HepG2 (cell line): ENCODE measurements around the gene PPM1H.

Experiments
- TF ChIP-seq, protein P1 (sequence below): sonication (generic); formaldehyde crosslinking; IDR thresholded peaks from one replicate; pipeline ENCODE4 v1.5.1; 2020; ENCODE audit warnings: mild to moderate bottlenecking, missing genetic modification reagents; ENCODE audit errors: not compliant biosample characterization
- TF ChIP-seq, protein P2 (sequence below): sonication (generic); formaldehyde crosslinking; IDR thresholded peaks from 2 replicates; pipeline ENCODE4 v1.5.0; 2020; ENCODE audit warnings: mild to moderate bottlenecking, missing genetic modification reagents, moderate library complexity

DNA sequence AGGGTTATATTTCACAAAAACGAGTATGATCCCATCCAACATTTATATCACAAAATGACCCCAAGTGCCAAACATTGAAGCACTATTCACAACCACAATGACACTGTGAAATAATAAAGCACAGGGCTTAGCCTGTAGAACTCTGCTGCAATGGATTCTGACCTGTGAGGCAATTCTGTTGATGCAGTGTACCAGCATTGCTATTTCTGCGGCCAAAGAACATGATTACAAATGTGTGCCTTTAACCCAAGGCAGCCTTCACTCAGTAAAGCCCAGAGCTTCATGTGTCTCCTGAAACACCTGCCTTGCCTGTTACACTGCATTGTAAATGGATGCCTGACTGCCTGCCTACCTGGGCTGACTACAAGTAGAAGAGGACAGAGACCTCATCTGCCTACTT is 158.0 kb downstream of the PPM1H start:
- TF ChIP-seq, protein P1, sequence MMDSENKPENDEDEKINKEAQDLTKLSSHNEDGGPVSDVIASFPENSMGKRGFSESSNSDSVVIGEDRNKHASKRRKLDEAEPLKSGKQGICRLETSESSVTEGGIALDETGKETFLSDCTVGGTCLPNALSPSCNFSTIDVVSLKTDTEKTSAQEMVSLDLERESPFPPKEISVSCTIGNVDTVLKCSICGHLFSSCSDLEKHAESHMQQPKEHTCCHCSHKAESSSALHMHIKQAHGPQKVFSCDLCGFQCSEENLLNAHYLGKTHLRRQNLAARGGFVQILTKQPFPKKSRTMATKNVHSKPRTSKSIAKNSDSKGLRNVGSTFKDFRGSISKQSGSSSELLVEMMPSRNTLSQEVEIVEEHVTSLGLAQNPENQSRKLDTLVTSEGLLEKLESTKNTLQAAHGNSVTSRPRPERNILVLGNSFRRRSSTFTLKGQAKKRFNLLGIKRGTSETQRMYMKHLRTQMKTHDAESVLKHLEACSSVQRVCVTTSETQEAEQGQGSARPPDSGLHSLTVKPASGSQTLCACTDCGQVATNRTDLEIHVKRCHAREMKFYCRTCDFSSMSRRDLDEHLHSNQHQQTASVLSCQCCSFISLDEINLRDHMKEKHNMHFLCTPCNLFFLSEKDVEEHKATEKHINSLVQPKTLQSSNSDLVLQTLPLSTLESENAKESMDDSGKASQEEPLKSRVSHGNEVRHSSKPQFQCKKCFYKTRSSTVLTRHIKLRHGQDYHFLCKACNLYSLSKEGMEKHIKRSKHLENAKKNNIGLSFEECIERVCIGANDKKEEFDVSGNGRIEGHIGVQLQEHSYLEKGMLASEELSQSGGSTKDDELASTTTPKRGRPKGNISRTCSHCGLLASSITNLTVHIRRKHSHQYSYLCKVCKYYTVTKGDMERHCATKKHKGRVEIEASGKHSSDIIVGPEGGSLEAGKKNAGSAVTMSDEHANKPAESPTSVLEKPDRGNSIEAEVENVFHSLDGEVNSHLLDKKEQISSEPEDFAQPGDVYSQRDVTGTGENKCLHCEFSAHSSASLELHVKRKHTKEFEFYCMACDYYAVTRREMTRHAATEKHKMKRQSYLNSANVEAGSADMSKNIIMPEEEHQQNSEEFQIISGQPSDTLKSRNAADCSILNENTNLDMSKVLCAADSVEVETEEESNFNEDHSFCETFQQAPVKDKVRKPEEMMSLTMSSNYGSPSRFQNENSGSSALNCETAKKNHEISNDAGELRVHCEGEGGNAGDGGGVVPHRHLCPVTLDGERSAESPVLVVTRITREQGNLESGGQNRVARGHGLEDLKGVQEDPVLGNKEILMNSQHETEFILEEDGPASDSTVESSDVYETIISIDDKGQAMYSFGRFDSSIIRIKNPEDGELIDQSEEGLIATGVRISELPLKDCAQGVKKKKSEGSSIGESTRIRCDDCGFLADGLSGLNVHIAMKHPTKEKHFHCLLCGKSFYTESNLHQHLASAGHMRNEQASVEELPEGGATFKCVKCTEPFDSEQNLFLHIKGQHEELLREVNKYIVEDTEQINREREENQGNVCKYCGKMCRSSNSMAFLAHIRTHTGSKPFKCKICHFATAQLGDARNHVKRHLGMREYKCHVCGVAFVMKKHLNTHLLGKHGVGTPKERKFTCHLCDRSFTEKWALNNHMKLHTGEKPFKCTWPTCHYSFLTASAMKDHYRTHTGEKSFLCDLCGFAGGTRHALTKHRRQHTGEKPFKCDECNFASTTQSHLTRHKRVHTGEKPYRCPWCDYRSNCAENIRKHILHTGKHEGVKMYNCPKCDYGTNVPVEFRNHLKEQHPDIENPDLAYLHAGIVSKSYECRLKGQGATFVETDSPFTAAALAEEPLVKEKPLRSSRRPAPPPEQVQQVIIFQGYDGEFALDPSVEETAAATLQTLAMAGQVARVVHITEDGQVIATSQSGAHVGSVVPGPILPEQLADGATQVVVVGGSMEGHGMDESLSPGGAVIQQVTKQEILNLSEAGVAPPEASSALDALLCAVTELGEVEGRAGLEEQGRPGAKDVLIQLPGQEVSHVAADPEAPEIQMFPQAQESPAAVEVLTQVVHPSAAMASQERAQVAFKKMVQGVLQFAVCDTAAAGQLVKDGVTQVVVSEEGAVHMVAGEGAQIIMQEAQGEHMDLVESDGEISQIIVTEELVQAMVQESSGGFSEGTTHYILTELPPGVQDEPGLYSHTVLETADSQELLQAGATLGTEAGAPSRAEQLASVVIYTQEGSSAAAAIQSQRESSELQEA (CRISPR knock-in tag) = no peak
- TF ChIP-seq, protein P2, sequence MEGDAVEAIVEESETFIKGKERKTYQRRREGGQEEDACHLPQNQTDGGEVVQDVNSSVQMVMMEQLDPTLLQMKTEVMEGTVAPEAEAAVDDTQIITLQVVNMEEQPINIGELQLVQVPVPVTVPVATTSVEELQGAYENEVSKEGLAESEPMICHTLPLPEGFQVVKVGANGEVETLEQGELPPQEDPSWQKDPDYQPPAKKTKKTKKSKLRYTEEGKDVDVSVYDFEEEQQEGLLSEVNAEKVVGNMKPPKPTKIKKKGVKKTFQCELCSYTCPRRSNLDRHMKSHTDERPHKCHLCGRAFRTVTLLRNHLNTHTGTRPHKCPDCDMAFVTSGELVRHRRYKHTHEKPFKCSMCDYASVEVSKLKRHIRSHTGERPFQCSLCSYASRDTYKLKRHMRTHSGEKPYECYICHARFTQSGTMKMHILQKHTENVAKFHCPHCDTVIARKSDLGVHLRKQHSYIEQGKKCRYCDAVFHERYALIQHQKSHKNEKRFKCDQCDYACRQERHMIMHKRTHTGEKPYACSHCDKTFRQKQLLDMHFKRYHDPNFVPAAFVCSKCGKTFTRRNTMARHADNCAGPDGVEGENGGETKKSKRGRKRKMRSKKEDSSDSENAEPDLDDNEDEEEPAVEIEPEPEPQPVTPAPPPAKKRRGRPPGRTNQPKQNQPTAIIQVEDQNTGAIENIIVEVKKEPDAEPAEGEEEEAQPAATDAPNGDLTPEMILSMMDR (CRISPR knock-in tag) = no peak
